ENCODE results near the gene SARM1.

GRCh38 chr17:28413804-28414203 is 42.3 kb downstream of the SARM1 start:
- no peak for TF ChIP-seq E2F1 (CRISPR knock-in tag; IDR thresholded peaks at IDR 0.05)
- no peak for TF ChIP-seq POLR2AphosphoS5 (IDR thresholded peaks at IDR 0.05; ENCODE audit: control insufficient read depth, insufficient read depth, low read depth, low read length)
- TF ChIP-seq CTCF (IDR thresholded peaks at IDR 0.05 in 2 of 3, conservative IDR thresholded peaks at IDR 0.05 in 1 of 3; ENCODE audit: insufficient read depth in 2 of 3, low read depth in 1 of 3, low read length in 3 of 3), result no peak
- no peak for TF ChIP-seq MYC (IDR thresholded peaks at IDR 0.05; ENCODE audit: low read depth, low read length)
- TF ChIP-seq MYC (CRISPR knock-in tag; IDR thresholded peaks at IDR 0.05; ENCODE audit: borderline replicate concordance, low read depth), result no peak
- TF ChIP-seq ELK3 (CRISPR knock-in tag; IDR thresholded peaks at IDR 0.05), result no peak
- no peak for TF ChIP-seq ATF1 (CRISPR knock-in tag; IDR thresholded peaks at IDR 0.05)
- TF ChIP-seq ATF1 (tag; IDR thresholded peaks at IDR 0.05), result no peak
- no peak for TF ChIP-seq SREBF2 (CRISPR knock-in tag; IDR thresholded peaks at IDR 0.05)
- TF ChIP-seq E2F3 (CRISPR knock-in tag; IDR thresholded peaks at IDR 0.05), result no peak

Measured in K562 (cell line).